ENCODE data around the gene AFF3. TPM values are rescaled to one million over a fixed set of nuclear protein-coding genes. Genes with fewer than 3 reads are reported as not detected.

AFF3 gene
- total RNA-seq, 6 experiments from 2014 or later = 1.3 to 7.3 (median 6.4) TPM

GRCh38 chr2:99623613-99624012 lies 518.8 kb downstream of the AFF3 start:
- no peaks in the 10 kb centered on the region for H3K4me1 ChIP-seq
- no peaks in the 10 kb centered on the region for H3K9me3 ChIP-seq
- DNase-seq (no peak), ATAC-seq (peak in 1 of 4 donors; percentile 11)
- H3K36me3 ChIP-seq = no peaks in the 10 kb centered on the region
- no peak overlapping the region for H3K4me3 ChIP-seq
- intact Hi-C loops (cut with DNase I) = no loop called here
- no peak overlapping the region for H3K27ac ChIP-seq
- TF ChIP-seq POLR2A (IDR thresholded peaks at IDR 0.05) (no peak), CTCF (IDR thresholded peaks at IDR 0.05) (no peak)
- WGBS (ENCODE audit: insufficient coverage, low coverage, low lambda C conversion rate, missing lambda C conversion rate) = 80% methylated on average over 1 of the region's 5 CpGs
- H3K27me3 ChIP-seq = no peaks in the 10 kb centered on the region

GRCh38 chr2:99623035-99623434 lies 519.4 kb downstream of the AFF3 start:
- 98% methylated on average over 4 of the region's 4 CpGs for WGBS (ENCODE audit: insufficient coverage, low coverage, low lambda C conversion rate, missing lambda C conversion rate)

GRCh38 chr2:99622534-99622933 lies 519.9 kb downstream of the AFF3 start:
- ATAC-seq = no peak

More at GRCh38 chr2:99623035-99623434, 519.4 kb downstream of the AFF3 start:
- Histone ChIP-seq H3K27me3 (no peaks in the 10 kb centered on the region), H3K9me3 (no peaks in the 10 kb centered on the region), H3K4me1 (no peaks in the 10 kb centered on the region), H3K36me3 (no peaks in the 10 kb centered on the region), H3K27ac (no peak overlapping the region), H3K4me3 (no peak overlapping the region)
- ATAC-seq = no peak
- TF ChIP-seq CTCF (IDR thresholded peaks at IDR 0.05) (no peak), POLR2A (IDR thresholded peaks at IDR 0.05) (no peak)
- DNase-seq = no peak
- intact Hi-C loops (cut with DNase I) = no loop called here

GRCh38 chr2:99621774-99622173 lies 520.6 kb downstream of the AFF3 start:
- ATAC-seq (no peak), DNase-seq (no peak)
- intact Hi-C loops (cut with DNase I) = no loop called here
- Histone ChIP-seq H3K36me3 (no peaks in the 10 kb centered on the region), H3K4me1 (no peaks in the 10 kb centered on the region), H3K4me3 (no peak overlapping the region), H3K27me3 (no peaks in the 10 kb centered on the region), H3K27ac (no peak overlapping the region), H3K9me3 (no peaks in the 10 kb centered on the region)
- TF ChIP-seq CTCF (IDR thresholded peaks at IDR 0.05) (no peak), POLR2A (IDR thresholded peaks at IDR 0.05) (no peak)
- WGBS (ENCODE audit: insufficient coverage, low coverage, low lambda C conversion rate, missing lambda C conversion rate) = 87% methylated on average over 5 of the region's 5 CpGs

More at GRCh38 chr2:99622534-99622933, 519.9 kb downstream of the AFF3 start:
- intact Hi-C loops (cut with DNase I) = no loop called here
- H3K36me3 ChIP-seq = no peaks in the 10 kb centered on the region
- H3K27ac ChIP-seq = no peak overlapping the region
- H3K4me1 ChIP-seq = no peaks in the 10 kb centered on the region
- TF ChIP-seq POLR2A (IDR thresholded peaks at IDR 0.05) (no peak), CTCF (IDR thresholded peaks at IDR 0.05) (no peak)
- H3K27me3 ChIP-seq = no peaks in the 10 kb centered on the region
- no peak for DNase-seq
- no peak overlapping the region for H3K4me3 ChIP-seq
- H3K9me3 ChIP-seq = no peaks in the 10 kb centered on the region
- WGBS (ENCODE audit: insufficient coverage, low coverage, low lambda C conversion rate, missing lambda C conversion rate) = 74% methylated on average over 2 of the region's 6 CpGs

GRCh38 chr2:99621106-99621505 lies 521.3 kb downstream of the AFF3 start:
- Histone ChIP-seq H3K9me3 (no peaks in the 10 kb centered on the region), H3K27ac (no peak overlapping the region), H3K27me3 (no peaks in the 10 kb centered on the region), H3K36me3 (no peaks in the 10 kb centered on the region), H3K4me3 (no peak overlapping the region), H3K4me1 (no peaks in the 10 kb centered on the region)
- TF ChIP-seq CTCF (IDR thresholded peaks at IDR 0.05) (no peak), POLR2A (IDR thresholded peaks at IDR 0.05) (no peak)
- 70% methylated on average over 4 of the region's 4 CpGs for WGBS (ENCODE audit: insufficient coverage, low coverage, low lambda C conversion rate, missing lambda C conversion rate)
- ATAC-seq = no peak
- DNase-seq = no peak
- intact Hi-C loops (cut with DNase I) = no loop called here

Data from right lobe of liver (tissue), 6 donors.